Fibroblast of mammary gland (primary cell): Measurements from ENCODE around the gene SULT2B1.

ENCODE experiments used
- DNase-seq: peaks from one replicate; pipeline ENCODE4 v3.0.0-alpha.2; 2010; ENCODE audit warnings: low read depth
- H3K4me3 ChIP-seq: 2 replicates; pipeline ENCODE4 v1.5.1; 2011; ENCODE audit warnings: low read depth, mild to moderate bottlenecking, low read length, moderate library complexity; ENCODE audit not compliant: control insufficient read depth
- CTCF ChIP-seq: conservative IDR thresholded peaks from 2 replicates; pipeline ENCODE4 v1.5.1; 2011; ENCODE audit warnings: low read depth, low read length, inconsistent platforms; ENCODE audit not compliant: control insufficient read depth, insufficient read depth

The SULT2B1 gene

GRCh38 chr19:48541813-48542212, 10.2 kb upstream of the SULT2B1 start:
- no peak for TF ChIP-seq CTCF
- DNase-seq, result no peak
- no peak overlapping the region for H3K4me3 ChIP-seq

- no peak for TF ChIP-seq CTCF
- peak; percentile 62 for DNase-seq
- no peak overlapping the region for H3K4me3 ChIP-seq
These were observed 8.8 kb upstream of the SULT2B1 start for GRCh38 chr19:48543121-48543710.

GRCh38 chr19:48544856-48545750, 6.9 kb upstream of the SULT2B1 start:
- no peak overlapping the region for H3K4me3 ChIP-seq
- TF ChIP-seq CTCF, result no peak
- DNase-seq, result no peak

GRCh38 chr19:48547722-48548121, 4.2 kb upstream of the SULT2B1 start:
- TF ChIP-seq CTCF, result no peak
- DNase-seq, result no peak
- no peak overlapping the region for H3K4me3 ChIP-seq

GRCh38 chr19:48548253-48548911, 3.6 kb upstream of the SULT2B1 start:
- no peak for TF ChIP-seq CTCF
- no peak for DNase-seq
- no peak overlapping the region for H3K4me3 ChIP-seq

- TF ChIP-seq CTCF, result no peak
- DNase-seq, result no peak
These were observed 2.6 kb upstream of the SULT2B1 start for GRCh38 chr19:48549380-48549779.

More at GRCh38 chr19:48549380-48549779, 2.6 kb upstream of the SULT2B1 start:
- no peak overlapping the region for H3K4me3 ChIP-seq
